Neural progenitor cell (in vitro differentiated cells): ENCODE data around the gene PLEKHN1. TPM values are rescaled to one million over a fixed set of nuclear protein-coding genes. Genes with fewer than 3 reads are reported as not detected.
A peak's percentile ranks its signal among the peaks of the same experiment; 100 is the strongest.

Experiments
- DNase-seq: peaks from one replicate; pipeline ENCODE4 v3.0.0-alpha.2; 2016; ENCODE audit warnings: low spot score
- H2AFZ ChIP-seq: fragments of 200-600 bp; sonication (generic); replicated peaks from 2 replicates; pipeline ENCODE4 v1.6.1; 2016; ENCODE audit warnings: antibody characterized with exemption
- H3F3A ChIP-seq: fragments of 200-600 bp; sonication (generic); 2 replicates; pipeline ENCODE4 v1.6.1; 2016; ENCODE audit warnings: antibody characterized with exemption, low read depth
- H3K27ac ChIP-seq: fragments of 200-600 bp; sonication (generic); 2 replicates; pipeline ENCODE4 v1.5.1; 2016; ENCODE audit warnings: mild to moderate bottlenecking
- H3K27me3 ChIP-seq: fragments of 200-600 bp; sonication (generic); 2 replicates; pipeline ENCODE4 v1.6.1; 2016; ENCODE audit warnings: mild to moderate bottlenecking, moderate library complexity
- H3K36me3 ChIP-seq: fragments of 200-600 bp; sonication (generic); 2 replicates; pipeline ENCODE4 v1.5.1; 2016
- H3K4me1 ChIP-seq: fragments of 200-600 bp; sonication (generic); 2 replicates; pipeline ENCODE4 v1.6.1; 2016; ENCODE audit warnings: mixed run types
- H3K4me2 ChIP-seq: fragments of 200-600 bp; sonication (generic); 2 replicates; pipeline ENCODE4 v1.6.1; 2016
- H3K4me3 ChIP-seq: fragments of 200-600 bp; sonication (generic); 2 replicates; pipeline ENCODE4 v1.5.1; 2016
- H3K79me2 ChIP-seq: fragments of 200-600 bp; sonication (generic); 2 replicates; pipeline ENCODE4 v1.6.1; 2016; ENCODE audit warnings: low read depth
- H3K9ac ChIP-seq: fragments of 200-600 bp; sonication (generic); 2 replicates; pipeline ENCODE4 v1.6.1; 2016
- H3K9me3 ChIP-seq: fragments of 200-600 bp; sonication (generic); 2 replicates; pipeline ENCODE4 v1.5.1; 2016; ENCODE audit warnings: low read depth
- H4K20me1 ChIP-seq: fragments of 200-600 bp; sonication (generic); 2 replicates; pipeline ENCODE4 v1.6.1; 2016; ENCODE audit warnings: low read depth
- H3K27ac Mint-ChIP-seq: 3 replicates; pipeline ENCODE4 v1.8.0; 2021; ENCODE audit warnings: mixed read lengths
- H3K27me3 Mint-ChIP-seq: 2 replicates; pipeline ENCODE4 v1.8.0; 2022; ENCODE audit warnings: low read depth, mild to moderate bottlenecking, inconsistent platforms, moderate library complexity, mixed read lengths; ENCODE audit not compliant: insufficient read depth
- H3K36me3 Mint-ChIP-seq: 3 replicates; pipeline ENCODE4 v1.8.0; 2021; ENCODE audit warnings: mixed read lengths
- H3K4me1 Mint-ChIP-seq: 3 replicates; pipeline ENCODE4 v1.8.0; 2021; ENCODE audit warnings: mixed read lengths
- H3K4me3 Mint-ChIP-seq: 3 replicates; pipeline ENCODE4 v1.8.0; 2021; ENCODE audit warnings: mild to moderate bottlenecking, moderate library complexity, mixed read lengths
- H3K9me3 Mint-ChIP-seq: 3 replicates; pipeline ENCODE4 v1.8.0; 2020; ENCODE audit warnings: mixed read lengths
- EZH2 ChIP-seq: fragments of 200-600 bp; sonication (generic); IDR thresholded peaks from 2 replicates; pipeline ENCODE4 v1.6.1; 2017; ENCODE audit warnings: antibody characterized with exemption, mild to moderate bottlenecking, moderate library complexity
- EZH2phosphoT487 ChIP-seq: fragments of 200-600 bp; sonication (generic); IDR thresholded peaks from 2 replicates; pipeline ENCODE4 v1.6.1; 2017; ENCODE audit warnings: antibody characterized with exemption
- total RNA-seq: library from RNA; depleted of rRNA; stranded (reverse); fragments of >200 nt; gene quantifications from 2 replicates; pipeline ENCODE4 v1.2.3, GENCODE V29; 2015; ENCODE audit warnings: low replicate concordance
- TF ChIP-seq, protein P1 (sequence below): fragments of 200-600 bp; sonication (generic); IDR thresholded peaks from 2 replicates; pipeline ENCODE4 v1.5.1; 2017; ENCODE audit warnings: antibody characterized with exemption, mild to moderate bottlenecking

PLEKHN1 gene
- total RNA-seq, 1 donor from 2014 or later: not detected

DNA sequence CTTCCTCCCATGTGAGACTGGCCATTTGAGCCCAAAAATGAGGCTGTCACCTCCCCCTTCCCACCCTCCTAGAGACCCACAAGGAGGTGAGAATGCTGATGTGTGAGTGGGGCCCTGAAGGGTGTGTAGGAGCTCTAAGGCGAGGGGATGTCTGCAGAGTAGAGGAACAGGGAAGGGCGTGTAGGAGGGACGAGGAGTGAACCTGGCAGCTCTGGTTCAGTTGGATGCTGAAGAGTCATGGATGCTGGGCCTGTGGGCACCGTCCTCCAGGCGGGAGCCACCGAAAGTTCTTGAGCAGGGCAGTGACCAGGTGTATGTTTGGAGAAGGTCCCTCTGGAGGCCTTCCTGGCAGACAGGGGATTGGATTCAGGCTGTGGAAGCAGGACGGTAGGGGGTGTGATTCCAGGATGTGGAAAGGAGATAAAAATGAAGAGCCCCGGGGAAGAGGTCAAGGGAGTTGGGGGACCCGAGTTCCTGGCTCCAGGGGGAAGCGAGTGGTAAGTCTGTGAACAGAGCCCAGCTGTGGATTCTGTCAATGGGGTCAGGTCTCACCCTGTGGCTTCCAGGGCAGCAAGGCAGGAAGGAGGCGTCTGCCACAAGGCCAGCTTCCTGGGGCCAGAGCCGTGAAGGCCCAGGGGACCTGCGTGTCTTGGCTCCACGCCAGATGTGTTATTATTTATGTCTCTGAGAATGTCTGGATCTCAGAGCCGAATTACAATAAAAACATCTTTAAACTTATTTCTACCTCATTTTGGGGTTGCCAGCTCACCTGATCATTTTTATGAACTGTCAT is 34.7 kb upstream of the PLEKHN1 start:
- peaks cover 12% of the 10 kb centered on the region for H3K4me1 ChIP-seq

DNA sequence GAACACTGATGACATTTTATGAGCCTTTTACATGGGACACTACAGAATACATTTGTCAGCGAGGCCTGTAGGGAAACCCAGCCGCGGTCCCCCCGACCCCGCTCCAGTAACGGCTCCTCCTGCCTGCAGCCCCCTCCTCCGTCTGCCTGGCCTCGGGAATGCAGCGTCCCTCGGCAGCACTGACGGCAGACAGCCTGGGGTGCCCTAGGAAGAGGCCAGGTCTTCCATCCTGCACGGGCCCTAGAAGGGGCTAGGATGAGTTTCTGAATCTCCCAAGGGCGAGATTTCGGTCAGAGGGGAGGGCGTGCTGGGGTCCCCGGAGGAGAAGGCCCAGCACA is 34.1 kb upstream of the PLEKHN1 start:
- H4K20me1 ChIP-seq: peaks cover 54% of the 10 kb centered on the region

More for the DNA sequence above, 34.7 kb upstream of the PLEKHN1 start:
- no peak for TF ChIP-seq EZH2phosphoT487
- peak; percentile 30 for TF ChIP-seq EZH2
- TF ChIP-seq, protein P1, sequence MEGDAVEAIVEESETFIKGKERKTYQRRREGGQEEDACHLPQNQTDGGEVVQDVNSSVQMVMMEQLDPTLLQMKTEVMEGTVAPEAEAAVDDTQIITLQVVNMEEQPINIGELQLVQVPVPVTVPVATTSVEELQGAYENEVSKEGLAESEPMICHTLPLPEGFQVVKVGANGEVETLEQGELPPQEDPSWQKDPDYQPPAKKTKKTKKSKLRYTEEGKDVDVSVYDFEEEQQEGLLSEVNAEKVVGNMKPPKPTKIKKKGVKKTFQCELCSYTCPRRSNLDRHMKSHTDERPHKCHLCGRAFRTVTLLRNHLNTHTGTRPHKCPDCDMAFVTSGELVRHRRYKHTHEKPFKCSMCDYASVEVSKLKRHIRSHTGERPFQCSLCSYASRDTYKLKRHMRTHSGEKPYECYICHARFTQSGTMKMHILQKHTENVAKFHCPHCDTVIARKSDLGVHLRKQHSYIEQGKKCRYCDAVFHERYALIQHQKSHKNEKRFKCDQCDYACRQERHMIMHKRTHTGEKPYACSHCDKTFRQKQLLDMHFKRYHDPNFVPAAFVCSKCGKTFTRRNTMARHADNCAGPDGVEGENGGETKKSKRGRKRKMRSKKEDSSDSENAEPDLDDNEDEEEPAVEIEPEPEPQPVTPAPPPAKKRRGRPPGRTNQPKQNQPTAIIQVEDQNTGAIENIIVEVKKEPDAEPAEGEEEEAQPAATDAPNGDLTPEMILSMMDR: no peak
- no peak overlapping the region for H3K4me3 ChIP-seq
- Mint-ChIP-seq H3K36me3 (no peaks in the 10 kb centered on the region), H3K9me3 (no peaks in the 10 kb centered on the region), H3K27ac (no peak overlapping the region), H3K4me1 (peaks cover 21% of the 10 kb centered on the region), H3K27me3 (peaks cover 51% of the 10 kb centered on the region), H3K4me3 (peak overlapping the region; percentile 12)
- no peak overlapping the region for H3K27ac ChIP-seq
- no peak for DNase-seq
- H2AFZ ChIP-seq: no peak overlapping the region
- H3K27me3 ChIP-seq: peaks cover 93% of the 10 kb centered on the region
- H4K20me1 ChIP-seq: peaks cover 55% of the 10 kb centered on the region
- no peaks in the 10 kb centered on the region for H3K79me2 ChIP-seq
- H3F3A ChIP-seq: peaks cover 9% of the 10 kb centered on the region
- no peaks in the 10 kb centered on the region for H3K36me3 ChIP-seq
- no peak overlapping the region for H3K9ac ChIP-seq
- no peak overlapping the region for H3K4me2 ChIP-seq
- no peaks in the 10 kb centered on the region for H3K9me3 ChIP-seq

DNA sequence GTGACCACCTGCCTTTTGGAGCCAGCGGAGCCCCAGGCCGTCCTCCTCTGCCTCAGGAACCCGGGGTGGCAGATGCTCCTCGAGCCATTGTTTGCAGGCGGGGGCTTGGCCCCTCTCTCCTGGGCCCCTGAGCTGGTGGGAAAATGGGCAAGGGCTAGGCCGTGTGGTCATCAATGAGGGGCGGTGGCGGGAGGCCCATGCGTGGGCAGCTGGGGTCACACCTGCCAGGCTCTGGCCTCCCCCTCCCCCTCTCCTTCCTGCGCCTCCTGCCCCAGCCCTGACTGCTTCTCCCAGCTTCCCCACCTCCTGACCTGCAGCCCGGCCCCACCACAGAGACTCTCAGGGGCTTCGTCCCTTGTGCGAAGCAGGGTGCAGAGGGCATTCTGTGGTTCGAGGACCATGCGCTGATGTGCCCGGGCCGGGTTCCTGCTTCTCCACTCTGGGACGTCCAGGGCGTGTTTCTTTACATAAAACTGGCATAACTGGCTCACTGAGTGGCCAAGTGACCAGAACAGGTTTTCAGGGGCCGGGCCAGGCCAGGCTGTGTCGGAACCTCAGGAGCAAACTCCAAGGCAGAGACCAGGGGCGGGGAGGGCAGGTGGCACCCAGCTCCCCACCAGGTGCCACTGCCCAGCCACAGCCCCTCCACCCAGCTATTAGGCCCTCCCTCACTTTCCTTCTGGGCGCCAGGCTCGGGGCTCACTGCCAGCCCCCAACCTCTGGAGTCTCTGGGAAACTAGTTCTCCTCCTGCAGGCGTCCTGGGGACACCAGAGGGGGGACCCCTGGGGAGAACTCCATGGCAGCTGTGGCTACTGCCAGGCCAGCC is 33.3 kb upstream of the PLEKHN1 start:
- no peak overlapping the region for H3K9ac ChIP-seq
- no peak overlapping the region for H3K4me2 ChIP-seq
- peaks cover 93% of the 10 kb centered on the region for H3K27me3 ChIP-seq
- Mint-ChIP-seq H3K4me1 (peaks cover 25% of the 10 kb centered on the region), H3K9me3 (peaks cover 2% of the 10 kb centered on the region), H3K27ac (no peak overlapping the region), H3K4me3 (peak overlapping the region; percentile 52), H3K36me3 (no peaks in the 10 kb centered on the region), H3K27me3 (peaks cover 43% of the 10 kb centered on the region)
- peaks cover 12% of the 10 kb centered on the region for H3K4me1 ChIP-seq
- no peak overlapping the region for H2AFZ ChIP-seq
- H3K36me3 ChIP-seq: no peaks in the 10 kb centered on the region
- H3K4me3 ChIP-seq: no peak overlapping the region
- H3K9me3 ChIP-seq: no peaks in the 10 kb centered on the region
- H3F3A ChIP-seq: peaks cover 9% of the 10 kb centered on the region
- no peaks in the 10 kb centered on the region for H3K79me2 ChIP-seq
- H4K20me1 ChIP-seq: peaks cover 54% of the 10 kb centered on the region
- H3K27ac ChIP-seq: no peak overlapping the region
- no peak for DNase-seq
- no peak for TF ChIP-seq EZH2phosphoT487
- no peak for TF ChIP-seq EZH2
- TF ChIP-seq, protein P1: no peak

More for the DNA sequence above, 34.1 kb upstream of the PLEKHN1 start:
- H3K27ac Mint-ChIP-seq: no peak overlapping the region
- H3K27me3 Mint-ChIP-seq: peaks cover 46% of the 10 kb centered on the region
- Histone ChIP-seq H3K9me3 (no peaks in the 10 kb centered on the region), H3K36me3 (no peaks in the 10 kb centered on the region), H3K4me2 (no peak overlapping the region), H3K27ac (no peak overlapping the region), H3K4me3 (no peak overlapping the region), H3K4me1 (peaks cover 12% of the 10 kb centered on the region), H3F3A (peaks cover 9% of the 10 kb centered on the region), H2AFZ (no peak overlapping the region), H3K27me3 (peaks cover 93% of the 10 kb centered on the region), H3K79me2 (no peaks in the 10 kb centered on the region), H3K9ac (no peak overlapping the region)
- DNase-seq: no peak
- H3K4me3 Mint-ChIP-seq: no peak overlapping the region
- no peaks in the 10 kb centered on the region for H3K36me3 Mint-ChIP-seq
- no peaks in the 10 kb centered on the region for H3K9me3 Mint-ChIP-seq
- TF ChIP-seq EZH2phosphoT487 (no peak), EZH2 (no peak)
- TF ChIP-seq, protein P1: no peak
- peaks cover 21% of the 10 kb centered on the region for H3K4me1 Mint-ChIP-seq
